GM21619 (cell line): Measurements from ENCODE around the gene NCS1.

Experiments
- ATAC-seq: cut with Tn5 transposase; IDR thresholded peaks from one replicate; pipeline ENCODE4 v1.9.1; 2021; ENCODE audit not compliant: unreplicated experiment

The NCS1 gene

GRCh38 chr9:130212543-130213297, 40.5 kb downstream of the NCS1 start:
- ATAC-seq, result no peak

- no peak for ATAC-seq
These were observed 41.9 kb downstream of the NCS1 start for GRCh38 chr9:130213911-130214761.

GRCh38 chr9:130214776-130215340, 42.7 kb downstream of the NCS1 start:
- ATAC-seq, result no peak

- ATAC-seq, result no peak
These were observed 43.3 kb downstream of the NCS1 start for GRCh38 chr9:130215341-130216119.

DNA sequence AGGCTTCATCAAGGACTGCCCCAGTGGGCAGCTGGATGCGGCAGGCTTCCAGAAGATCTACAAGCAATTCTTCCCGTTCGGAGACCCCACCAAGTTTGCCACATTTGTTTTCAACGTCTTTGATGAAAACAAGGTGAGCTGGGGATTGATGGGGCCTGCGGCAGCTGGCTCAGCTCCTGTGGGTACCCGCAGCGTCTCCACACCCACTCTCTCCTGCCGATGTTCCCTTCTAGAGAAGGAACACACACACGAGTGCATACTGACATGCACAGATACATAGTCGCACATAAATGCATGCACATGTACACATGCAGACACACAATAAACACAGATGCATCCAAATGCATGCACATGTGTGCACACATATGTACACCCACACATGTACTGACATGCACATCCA, 45.6 kb downstream of the NCS1 start:
- no peak for ATAC-seq

DNA sequence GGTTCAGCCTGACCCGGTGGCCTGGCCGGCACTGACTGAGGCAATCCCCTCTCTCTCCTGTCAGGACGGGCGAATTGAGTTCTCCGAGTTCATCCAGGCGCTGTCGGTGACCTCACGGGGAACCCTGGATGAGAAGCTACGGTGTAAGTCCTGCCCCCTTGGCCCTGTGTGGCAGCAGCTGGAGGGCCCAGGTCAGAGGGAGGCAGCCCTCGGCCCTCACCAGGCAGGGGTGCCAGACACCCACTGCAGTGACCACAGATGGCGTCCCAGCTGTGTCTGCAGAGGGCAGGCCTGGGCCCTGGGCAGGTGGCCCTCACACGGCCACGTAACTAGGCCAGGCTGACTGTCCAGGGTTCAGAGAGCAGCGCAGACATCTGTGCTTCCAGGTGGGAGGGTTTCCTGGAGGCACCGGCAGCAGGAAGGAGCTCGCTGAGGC, 47.5 kb downstream of the NCS1 start:
- ATAC-seq, result no peak

- ATAC-seq, result no peak
These were observed 48.1 kb downstream of the NCS1 start for GRCh38 chr9:130220352-130220751.

- ATAC-seq, result no peak
These were observed 50.6 kb downstream of the NCS1 start for GRCh38 chr9:130222833-130223232.

DNA sequence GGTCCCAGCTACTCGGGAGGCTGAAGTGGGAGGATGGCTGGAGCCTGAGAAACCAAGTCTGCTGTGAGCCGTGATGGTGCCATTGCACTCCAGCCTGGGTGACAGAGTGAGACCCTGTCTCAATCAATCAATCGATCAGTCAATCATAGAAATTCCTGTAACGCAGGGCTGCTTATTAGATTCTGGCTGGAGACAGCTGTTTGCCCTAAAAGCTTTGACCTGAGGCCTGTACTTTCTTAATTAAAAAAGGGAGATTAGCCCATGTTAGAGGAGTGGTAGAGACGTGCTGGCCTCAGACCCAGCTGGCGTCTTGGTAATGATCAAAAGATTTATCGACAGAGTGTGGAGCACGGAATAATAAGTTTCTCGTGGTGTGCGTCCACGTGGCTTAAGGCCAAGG, 52.9 kb downstream of the NCS1 start:
- no peak for ATAC-seq

GRCh38 chr9:130225586-130225985, 53.4 kb downstream of the NCS1 start:
- ATAC-seq, result no peak

DNA sequence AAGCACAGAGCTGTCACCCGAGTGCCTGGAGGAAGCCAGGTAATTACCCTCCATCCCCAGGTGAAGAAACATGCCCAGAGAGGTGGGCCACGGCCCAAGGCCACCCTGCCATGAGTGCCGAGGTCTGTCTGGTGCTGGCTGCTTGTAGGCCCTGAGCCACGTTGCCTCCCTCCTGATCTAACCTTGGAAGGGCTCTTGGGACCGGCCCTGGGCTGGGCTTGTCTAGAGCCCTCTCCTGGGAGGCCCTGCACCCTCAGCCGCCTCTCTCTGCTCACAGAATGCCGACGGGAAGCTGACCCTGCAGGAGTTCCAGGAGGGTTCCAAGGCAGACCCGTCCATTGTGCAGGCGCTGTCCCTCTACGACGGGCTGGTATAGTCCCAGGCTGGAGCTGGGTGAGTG, 53.9 kb downstream of the NCS1 start:
- no peak for ATAC-seq

DNA sequence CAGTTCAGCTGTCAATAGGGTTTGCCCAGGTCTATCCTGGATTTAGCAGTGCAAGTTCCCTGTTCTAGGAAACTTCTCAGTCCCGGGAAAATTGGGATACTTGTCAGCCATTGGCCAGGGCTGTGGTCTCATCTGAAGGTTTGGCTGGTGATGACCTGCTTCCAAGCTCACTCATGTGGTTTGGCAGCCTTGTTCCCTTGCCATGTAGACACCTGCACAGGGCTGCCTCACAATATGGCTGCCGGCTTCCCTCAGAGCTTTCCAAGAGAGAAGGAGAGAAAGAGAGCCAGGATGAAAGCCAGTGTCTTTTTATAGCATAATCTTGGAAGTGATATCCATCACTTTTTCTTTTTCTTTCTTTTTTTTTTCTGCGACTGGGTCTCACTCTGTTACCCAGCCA, 55.6 kb downstream of the NCS1 start:
- no peak for ATAC-seq

DNA sequence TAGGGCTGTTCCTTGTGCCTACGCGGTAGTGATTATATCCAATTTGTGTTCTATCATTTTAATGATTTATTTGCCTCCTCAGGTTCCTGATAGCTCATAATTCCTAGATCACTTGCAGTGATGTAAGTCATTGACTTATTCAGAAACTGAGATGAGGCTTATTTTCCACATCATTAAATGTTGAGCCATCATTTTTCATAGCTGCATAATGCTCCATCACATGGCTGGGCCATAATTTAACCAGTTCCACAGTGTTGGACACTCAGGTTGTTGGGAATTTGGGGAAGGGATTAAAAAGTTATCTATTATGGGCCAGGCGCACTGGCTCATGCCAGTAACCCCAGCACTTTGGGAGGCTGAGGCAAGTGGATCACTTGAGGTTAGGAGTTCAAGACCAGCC, 57.6 kb downstream of the NCS1 start:
- no peak for ATAC-seq

- ATAC-seq, result no peak
These were observed 58.4 kb downstream of the NCS1 start for GRCh38 chr9:130230631-130231030.

DNA sequence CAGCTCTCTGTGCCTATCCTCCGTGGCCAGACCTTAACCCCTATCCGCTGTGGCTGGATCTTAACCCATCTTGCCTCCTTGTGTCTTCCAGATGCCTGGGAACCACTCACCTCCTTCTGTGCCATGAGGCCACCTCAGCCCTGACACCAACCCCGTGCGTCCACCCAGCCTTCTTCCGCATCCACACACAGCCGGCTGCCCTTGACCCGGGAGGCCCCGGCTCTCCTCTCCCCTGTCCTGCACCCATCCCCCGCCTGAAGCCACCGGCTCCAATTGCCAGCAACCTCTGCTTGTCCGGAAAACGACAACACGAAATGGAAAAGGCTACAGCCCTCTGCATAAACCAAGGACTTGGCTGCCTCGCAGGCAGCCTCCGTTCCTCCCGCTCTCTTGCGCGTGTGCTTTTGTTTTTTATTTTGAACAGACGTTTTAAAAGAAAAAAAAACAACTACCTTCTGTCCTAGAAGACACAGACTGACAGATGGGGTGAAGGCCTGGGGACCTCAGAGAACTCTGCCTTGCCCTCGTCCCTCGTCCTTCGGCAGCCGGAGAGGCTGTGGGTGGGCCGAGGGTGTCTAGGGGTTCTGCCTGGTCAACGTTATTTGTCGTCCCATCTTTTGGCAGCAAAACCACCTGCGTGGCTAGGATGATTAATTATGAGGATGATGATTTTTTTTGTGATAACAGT, 60.8 kb downstream of the NCS1 start:
- ATAC-seq, result no peak

DNA sequence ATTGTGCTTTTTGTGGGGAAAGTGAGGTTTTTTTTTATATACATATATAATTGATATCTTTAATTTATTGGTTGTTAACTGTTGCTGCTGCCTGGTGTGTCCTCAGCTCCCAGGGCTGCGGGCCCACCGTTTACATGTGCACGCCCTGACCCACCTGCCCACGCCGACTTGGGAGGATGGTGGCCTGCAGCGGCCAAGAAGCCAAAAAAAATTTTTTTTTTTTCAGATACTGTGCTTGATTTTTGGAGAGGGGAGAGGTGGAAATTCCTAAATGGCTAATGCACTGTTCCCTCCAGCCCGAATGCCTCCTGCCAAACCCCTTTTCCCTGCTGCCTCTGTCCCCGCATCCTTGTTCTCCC, 61.4 kb downstream of the NCS1 start:
- ATAC-seq, result no peak

GRCh38 chr9:130234340-130235260, 62.4 kb downstream of the NCS1 start:
- ATAC-seq, result no peak

DNA sequence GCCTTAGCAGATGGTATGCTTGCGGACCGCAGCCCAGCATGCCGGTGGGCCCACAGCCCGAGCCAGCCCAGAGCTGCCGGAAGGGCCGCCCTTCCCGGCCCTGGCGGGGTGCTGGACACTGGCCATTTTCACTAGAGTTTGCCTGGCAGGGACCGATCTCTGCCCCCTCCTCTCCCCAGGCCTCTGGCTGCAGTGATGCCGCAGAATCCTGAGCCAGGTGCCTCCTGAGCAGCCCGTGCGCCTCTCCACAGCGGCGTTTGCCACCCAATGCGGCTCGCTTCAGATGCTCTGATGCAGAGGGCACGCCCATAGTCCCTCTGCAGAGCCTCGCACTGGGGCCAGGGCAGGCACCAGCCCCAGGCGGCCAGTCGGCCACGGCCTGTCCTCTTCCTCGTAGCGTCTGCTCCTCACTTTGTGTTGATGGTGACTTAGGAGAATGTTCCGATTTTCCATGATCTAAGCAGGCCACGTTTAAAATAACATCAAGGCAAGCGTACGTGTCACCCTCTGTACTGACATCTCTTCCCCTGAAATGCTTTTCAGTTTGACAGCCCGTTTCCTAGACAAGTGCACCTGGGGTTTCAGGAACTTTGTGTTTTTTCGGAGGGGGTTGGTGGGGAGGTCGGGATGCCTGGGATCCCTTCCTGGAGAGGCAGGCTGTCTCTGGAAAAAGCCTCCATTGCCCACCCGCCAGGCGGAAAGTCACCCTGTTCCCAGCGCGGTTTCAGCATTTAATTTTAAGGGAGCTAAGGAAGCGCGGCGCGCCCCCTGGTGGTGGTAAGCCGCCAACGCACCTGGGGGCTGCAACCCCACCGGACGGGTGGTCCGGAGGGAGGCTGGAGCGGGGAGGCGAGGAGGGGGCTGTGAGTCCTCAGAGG, 63.6 kb downstream of the NCS1 start:
- ATAC-seq, result no peak
